ENCODE measurements around the gene NAV2.
"Not testable (repeated sequence)": the region's sequence is repeated elsewhere in the genome, so short reads cannot be mapped to it uniquely, and the experiment has no call there.

The NAV2 gene

DNA sequence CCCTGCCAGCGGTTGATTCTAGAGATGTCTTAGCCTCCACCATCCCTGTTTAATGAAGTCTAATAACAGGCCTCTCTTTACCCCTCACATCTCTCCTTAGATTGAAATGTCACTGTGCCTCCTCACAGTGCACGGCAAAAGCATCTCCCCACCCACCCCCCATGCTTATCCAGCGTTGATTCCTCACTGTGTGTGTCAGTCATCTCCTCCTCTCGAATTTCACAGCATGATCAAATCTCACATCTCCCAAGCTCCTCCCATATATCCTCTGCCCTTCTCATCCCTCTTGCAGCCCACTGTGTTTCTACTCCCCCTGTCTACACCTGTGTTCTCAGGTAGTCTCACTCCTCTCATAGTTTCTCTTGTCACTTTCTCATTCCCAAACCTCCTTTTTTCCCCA, 363.0 kb downstream of the NAV2 start:
- DNase-seq = no peak

GRCh38 chr11:20078846-20079245, 366.2 kb downstream of the NAV2 start:
- DNase-seq = no peak

DNA sequence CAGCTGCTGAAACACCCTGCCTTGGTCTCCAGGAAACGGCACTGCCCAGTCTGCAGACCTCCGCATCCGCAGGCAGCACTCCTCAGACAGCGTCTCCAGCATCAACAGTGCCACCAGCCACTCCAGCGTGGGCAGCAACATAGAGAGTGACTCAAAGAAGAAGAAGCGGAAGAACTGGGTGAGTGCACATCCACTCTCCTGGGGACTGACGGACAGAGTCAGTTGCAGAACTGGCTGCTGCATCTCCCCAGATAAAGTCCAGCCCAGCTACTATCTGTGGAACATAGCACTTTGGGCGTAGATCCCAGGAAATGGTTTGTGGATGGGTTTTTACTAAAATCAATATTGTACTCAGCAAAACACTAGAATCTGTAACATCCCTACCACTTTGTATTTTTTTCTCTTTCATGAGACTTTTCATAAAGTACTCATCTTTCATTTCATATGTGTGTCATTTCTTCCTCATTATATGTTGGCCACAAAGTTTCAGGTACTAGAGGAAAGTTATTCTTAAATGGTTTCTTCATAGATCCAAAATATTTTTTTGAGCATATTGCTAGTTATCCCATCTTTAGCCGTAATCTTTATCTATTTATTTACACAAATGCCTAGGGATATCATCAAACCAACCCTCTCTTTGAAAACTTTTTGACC, 367.5 kb downstream of the NAV2 start:
- DNase-seq = no peak

GRCh38 chr11:20081336-20081735, 368.7 kb downstream of the NAV2 start:
- DNase-seq = no peak

- not testable (repeated sequence) for DNase-seq
Observed at GRCh38 chr11:20083877-20084276, 371.2 kb downstream of the NAV2 start.

DNA sequence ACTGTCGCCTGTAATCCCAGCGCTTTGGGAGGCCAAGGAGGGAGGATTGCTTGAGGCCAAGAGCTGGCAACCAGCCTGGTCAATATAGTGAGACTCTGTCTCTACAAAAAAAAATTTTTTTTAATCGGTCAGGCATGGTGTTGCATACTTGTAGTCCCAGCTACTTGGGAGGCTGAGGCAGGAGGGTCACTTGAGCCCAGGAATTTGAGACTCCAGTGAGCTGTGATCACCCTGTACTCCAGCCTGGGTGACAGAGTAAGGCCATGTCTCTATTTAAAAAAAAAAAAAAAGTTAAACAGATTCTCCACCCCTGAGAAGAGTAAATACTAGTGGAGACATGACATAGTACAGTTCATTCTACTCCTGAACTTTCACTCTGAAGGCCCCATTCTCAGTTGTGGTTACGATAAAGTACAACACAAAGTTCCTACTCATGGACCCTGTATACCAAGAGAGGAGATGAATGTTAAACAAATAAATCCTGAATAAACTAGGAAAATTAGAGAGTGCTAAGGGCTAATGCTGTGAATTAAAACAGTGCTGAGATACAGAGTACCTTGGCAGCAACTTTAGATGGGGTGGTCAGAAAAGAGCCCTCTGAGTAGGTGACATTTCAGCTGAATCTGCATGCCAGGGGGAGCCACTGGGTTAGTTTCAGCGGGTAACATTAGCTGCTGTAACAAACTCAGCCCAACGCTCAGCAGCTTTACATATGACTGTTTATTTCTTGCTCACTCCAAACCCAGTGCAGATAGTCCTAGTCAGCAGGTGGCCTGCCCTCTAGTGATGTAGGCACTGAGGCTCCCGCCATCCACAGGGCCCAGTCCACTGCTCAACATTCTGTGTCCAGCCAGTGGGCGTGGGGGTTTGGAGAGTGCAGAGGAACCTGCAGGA, 372.5 kb downstream of the NAV2 start:
- DNase-seq = no peak

DNA sequence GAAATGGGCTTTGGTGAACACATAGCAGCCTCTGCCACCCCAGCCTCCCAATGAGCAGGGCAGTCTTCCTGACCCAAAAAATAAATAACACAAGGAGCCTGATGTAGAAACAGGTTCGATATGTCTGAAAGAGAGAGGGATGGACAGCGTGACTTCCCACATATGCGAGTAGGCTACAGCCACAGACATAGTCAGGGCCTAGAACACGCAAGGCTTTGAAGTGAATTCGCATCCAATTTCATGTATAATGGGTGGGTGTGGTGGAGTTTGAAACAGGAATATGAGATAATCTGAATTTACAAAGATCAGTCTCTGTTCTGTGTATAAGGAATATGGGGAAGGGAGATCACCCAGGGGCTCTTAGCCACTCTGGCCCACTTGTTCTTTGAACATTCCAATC, 373.3 kb downstream of the NAV2 start:
- no peak for DNase-seq

GRCh38 chr11:20087118-20087521, 374.5 kb downstream of the NAV2 start:
- DNase-seq = no peak

GRCh38 chr11:20088397-20089225, 376.0 kb downstream of the NAV2 start:
- DNase-seq = no peak

GRCh38 chr11:20089367-20089766, 376.7 kb downstream of the NAV2 start:
- DNase-seq = no peak

DNA sequence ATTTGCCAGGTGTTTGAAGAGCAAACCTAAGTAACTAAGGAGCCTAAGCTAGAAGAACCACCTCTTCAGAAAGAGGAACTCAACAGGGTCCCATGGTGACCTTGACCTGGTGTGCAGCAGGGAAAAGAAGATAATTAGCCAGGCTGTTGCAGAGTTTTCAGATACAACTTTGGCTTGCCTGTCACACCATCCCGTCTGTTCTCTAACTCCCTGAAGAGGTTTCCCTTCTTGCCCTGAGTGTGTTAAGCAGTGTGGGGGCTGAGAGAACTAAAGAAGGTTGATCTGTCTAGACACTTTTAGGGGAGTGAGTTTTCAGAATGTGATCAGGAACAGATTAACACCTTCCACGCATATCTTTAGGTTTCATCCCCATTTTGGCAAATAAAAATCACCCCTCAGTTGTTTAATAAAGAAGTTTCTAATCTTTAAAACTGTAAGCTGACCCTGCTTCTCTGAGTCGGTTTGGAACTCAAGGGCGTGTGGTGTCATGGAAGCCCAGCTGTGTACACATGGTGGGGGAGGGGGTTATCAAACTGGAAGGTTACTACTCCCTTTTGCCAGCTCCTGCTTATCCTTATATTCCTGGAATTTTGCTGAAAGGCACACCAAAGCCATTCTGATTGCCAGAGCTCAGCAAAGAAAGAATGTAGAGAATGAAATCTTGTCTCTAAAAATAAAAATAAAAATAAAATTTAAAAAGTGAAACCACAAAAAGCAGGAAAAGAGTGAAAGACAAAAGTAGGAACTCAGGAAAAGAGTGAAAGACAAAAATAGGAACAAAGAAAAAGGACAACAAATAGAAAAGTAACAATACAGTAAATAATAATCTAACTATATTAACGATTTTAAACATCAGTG, 377.4 kb downstream of the NAV2 start:
- no peak for DNase-seq

- DNase-seq = no peak
Observed at GRCh38 chr11:20090654-20091374, 378.2 kb downstream of the NAV2 start.

DNA sequence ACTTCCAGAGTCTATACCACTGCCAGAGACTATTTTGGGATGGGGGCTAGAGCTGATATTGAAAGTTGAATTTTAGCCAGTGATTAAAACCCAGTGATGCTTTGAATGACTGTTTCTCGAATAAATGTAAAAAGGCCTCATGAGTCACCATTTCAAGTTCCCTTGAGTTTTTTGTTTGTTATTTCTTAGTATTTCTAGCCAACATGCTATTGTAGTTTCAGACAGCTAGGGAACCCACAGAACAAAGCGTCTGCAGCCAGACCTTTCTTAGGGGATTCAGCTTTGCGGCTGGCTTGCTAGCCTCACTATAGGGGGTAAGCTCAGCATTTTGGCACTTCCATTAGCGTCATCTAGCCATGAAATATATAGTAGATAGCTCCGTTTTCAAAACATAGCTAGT, 381.1 kb downstream of the NAV2 start:
- no peak for DNase-seq

DNA sequence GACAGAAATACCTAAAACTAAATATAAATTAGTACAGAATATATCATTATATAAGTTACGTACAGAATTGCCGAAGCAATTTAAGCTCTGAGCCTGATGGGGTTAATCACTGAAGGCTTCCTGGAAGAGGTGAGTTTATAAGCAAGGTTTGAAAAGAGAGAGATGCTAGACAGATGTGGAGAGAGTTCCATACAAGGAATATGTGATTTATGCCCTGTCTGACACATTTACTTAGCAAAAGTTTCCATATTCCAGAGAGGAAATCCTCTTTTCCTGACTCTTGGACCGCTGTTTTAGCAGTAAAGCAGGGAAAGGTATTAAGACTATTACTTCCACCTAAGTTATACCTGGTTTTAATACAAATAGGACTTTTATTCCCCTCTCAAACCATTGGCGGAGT, 382.6 kb downstream of the NAV2 start:
- no peak for DNase-seq

DNA sequence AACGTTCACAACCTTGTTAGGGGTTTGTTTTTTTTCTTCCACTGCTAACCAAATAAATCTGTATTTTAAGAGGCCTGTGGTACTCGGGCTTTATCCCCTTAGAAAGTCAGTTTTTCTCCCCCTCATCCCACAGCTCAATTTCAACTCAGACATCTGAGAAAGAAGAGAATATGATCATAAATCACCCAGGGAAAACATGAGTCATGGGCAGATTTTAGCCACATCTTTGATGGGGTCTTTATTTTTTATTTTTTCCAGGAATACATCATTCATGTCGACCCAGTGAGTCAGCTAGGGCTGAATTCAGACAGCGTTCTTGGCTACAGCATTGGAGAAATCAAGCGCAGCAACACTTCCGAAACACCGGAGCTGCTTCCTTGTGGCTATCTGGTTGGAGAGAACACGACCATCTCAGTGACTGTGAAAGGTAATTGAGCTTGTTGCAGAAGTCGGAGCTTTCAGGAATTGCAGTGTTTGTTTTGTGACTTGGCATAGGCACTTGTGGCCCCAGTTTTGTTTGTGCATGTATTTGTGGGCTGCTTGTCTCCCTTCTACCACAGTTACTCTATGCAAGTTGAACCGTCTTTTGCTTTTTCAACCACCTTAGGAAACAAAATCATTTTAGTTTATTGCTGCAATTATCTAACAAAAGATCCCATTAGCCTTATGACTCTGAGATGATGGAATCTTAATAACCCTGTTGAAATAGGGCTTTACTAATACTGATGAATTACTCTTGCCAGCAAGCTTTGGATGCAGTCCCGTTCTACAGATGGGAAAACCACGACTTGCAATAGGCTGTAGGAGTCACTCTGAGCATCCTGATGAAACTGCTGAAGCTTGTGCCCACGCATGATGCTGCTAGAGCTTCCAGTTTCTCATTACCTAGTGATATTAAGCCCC, 384.9 kb downstream of the NAV2 start:
- no peak for DNase-seq

GRCh38 chr11:20099527-20099926, 386.9 kb downstream of the NAV2 start:
- no peak for DNase-seq

DNA sequence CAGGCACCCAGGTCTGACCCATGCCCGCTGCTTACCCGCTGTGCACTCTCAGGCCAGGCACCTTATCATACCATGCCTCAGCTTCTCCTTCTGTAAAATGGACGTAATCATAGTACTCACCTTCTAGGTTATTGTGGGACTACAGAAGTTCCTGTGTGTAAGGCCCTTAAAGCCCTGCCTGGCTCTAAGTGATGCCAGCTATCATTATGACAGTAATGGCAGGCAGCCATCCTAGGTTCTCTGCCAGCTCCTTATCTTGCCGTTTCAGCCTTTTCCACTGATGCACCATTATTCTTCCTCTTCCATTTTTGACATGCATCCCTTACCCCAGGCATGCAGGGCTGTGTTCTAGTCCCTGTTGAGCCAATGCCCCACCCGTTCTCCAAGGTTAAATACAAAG, 389.8 kb downstream of the NAV2 start:
- no peak for DNase-seq

- DNase-seq = no peak
Observed at GRCh38 chr11:20103281-20103680, 390.6 kb downstream of the NAV2 start.

DNA sequence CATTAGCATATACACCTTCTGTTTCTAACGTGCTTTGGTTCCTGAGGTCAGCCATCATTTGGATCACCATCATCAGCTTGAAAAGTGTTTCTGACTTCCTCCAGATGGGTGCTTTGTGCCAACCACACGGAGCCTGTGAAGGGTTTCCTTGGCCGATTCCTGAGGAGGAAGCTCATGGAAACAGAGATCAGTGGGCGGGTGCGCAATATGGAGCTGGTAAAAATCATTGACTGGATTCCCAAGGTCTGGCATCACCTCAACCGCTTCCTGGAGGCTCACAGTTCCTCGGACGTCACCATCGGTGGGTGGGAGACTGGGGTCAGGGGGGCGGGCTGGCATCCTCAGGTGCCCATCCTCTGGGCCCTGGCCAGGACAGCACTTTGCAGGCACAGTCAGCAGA, 392.8 kb downstream of the NAV2 start:
- no peak for DNase-seq

Data from hypothalamus (tissue), 51 donors.